Activated CD8-positive, alpha-beta memory T cell treated with anti-CD3 and anti-CD28 coated beads, Interleukin-2, amount 10 ng/mL, durations not matched to agents 7 days and 5 days (primary cell): ENCODE results near the gene SPARCL1. TPM values are rescaled to one million over a fixed set of nuclear protein-coding genes. Genes with fewer than 3 reads are reported as not detected.
"Not testable (repeated sequence)": the region's sequence is repeated elsewhere in the genome, so short reads cannot be mapped to it uniquely, and the experiment has no call there.

ENCODE experiments used
- ATAC-seq: fragments of 150-1000 bp; cut with Tn5 transposase; one replicate; pipeline ENCODE4 v1.10.0; 2021; ENCODE audit warnings: moderate library complexity
- CTCF ChIA-PET: fragments of 350-600 bp; sonication (Branson Sonifier 250); formaldehyde crosslinking; loops from one replicate; lab custom pipeline; 2021; ENCODE audit warnings: antibody characterized with exemption; lab: Charles Lee
- DNase-seq: peaks from one replicate; pipeline ENCODE4 v3.0.0-alpha.2; 2020
- H3K27ac Mint-ChIP-seq: one replicate; pipeline ENCODE4 v1.8.0; 2021; ENCODE audit warnings: mild to moderate bottlenecking, mixed read lengths
- H3K27me3 Mint-ChIP-seq: one replicate; pipeline ENCODE4 v1.8.0; 2021; ENCODE audit warnings: mixed read lengths
- H3K36me3 Mint-ChIP-seq: one replicate; pipeline ENCODE4 v1.8.0; 2021; ENCODE audit warnings: mild to moderate bottlenecking, mixed read lengths
- H3K4me1 Mint-ChIP-seq: one replicate; pipeline ENCODE4 v1.8.0; 2021; ENCODE audit warnings: mixed read lengths
- H3K4me3 Mint-ChIP-seq: one replicate; pipeline ENCODE4 v1.8.0; 2021; ENCODE audit warnings: mild to moderate bottlenecking, moderate library complexity, mixed read lengths
- H3K9me3 Mint-ChIP-seq: one replicate; pipeline ENCODE4 v1.8.0; 2022; ENCODE audit warnings: low read depth, mixed read lengths
- total RNA-seq, 2 experiments: library from RNA; stranded (reverse); gene quantifications; one replicate each; pipeline ENCODE4 v1.2.3, GENCODE V29; 2021

SPARCL1 gene, protein sequence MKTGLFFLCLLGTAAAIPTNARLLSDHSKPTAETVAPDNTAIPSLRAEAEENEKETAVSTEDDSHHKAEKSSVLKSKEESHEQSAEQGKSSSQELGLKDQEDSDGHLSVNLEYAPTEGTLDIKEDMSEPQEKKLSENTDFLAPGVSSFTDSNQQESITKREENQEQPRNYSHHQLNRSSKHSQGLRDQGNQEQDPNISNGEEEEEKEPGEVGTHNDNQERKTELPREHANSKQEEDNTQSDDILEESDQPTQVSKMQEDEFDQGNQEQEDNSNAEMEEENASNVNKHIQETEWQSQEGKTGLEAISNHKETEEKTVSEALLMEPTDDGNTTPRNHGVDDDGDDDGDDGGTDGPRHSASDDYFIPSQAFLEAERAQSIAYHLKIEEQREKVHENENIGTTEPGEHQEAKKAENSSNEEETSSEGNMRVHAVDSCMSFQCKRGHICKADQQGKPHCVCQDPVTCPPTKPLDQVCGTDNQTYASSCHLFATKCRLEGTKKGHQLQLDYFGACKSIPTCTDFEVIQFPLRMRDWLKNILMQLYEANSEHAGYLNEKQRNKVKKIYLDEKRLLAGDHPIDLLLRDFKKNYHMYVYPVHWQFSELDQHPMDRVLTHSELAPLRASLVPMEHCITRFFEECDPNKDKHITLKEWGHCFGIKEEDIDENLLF
- total RNA-seq, result not detected

- H3K4me3 Mint-ChIP-seq, result no peak within 1 kb of the TSS
- CTCF ChIA-PET, result no interaction called here
- H3K9me3 Mint-ChIP-seq, result peaks cover 6% of the 10 kb centered on the region
- no peaks in the 10 kb centered on the region for H3K4me1 Mint-ChIP-seq
- ATAC-seq (no peak), DNase-seq (no peak)
- peaks cover 18% of the 10 kb centered on the region for H3K27me3 Mint-ChIP-seq
- no peak within 1 kb of the TSS for H3K27ac Mint-ChIP-seq
- peaks cover 1% of the 10 kb centered on the region for H3K36me3 Mint-ChIP-seq
These were observed at the start of gene SPARCL1 for GRCh38 chr4:87529187-87529586. SPARCL1 (minus strand) TSS chr4:87529376; CDS start chr4:87499574, 29,802 bp downstream.

DNA sequence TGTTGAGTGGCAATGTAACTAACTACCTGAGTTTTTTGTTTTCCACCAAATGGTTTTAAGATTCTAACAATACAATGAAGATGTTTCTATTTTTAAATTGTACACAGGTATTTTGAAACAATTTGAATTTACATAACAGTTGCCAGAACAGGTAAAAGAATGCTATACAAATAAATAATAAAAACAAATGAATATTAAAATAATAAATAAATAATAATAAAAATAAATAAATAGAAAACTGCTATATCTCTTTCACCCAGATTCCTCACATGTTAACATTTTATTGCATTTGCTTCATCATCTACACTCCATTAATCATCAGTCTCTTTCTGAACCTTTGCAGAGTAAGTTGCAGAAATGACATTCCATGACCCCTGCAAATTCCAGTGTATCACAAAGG is 46.8 kb upstream of the SPARCL1 start:
- H3K27ac Mint-ChIP-seq, result no peak overlapping the region
- no peak overlapping the region for H3K4me3 Mint-ChIP-seq
- peaks cover under 1% of the 10 kb centered on the region for H3K27me3 Mint-ChIP-seq
- CTCF ChIA-PET, result no interaction called here
- DNase-seq (no peak), ATAC-seq (no peak)
- peaks cover 3% of the 10 kb centered on the region for H3K36me3 Mint-ChIP-seq
- H3K4me1 Mint-ChIP-seq, result peaks cover under 1% of the 10 kb centered on the region
- no peaks in the 10 kb centered on the region for H3K9me3 Mint-ChIP-seq

DNA sequence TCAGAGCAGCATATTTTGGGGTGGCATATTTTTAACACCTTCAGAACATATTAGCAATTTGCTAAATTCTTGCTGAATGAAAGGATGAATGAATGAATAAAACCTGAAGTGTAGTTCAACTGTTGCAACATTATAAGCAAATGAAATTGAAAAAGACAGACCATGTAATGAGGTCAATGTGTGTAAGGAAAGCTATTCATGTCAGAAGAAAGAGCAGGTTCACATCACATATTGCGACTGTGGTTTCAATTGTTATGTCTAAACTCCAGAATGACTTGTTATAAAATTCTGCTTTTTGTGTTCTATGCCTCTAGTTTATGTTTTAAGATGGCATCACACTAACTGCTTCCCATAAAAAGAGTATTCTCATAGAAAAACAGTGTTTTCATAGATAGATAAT is 46.2 kb upstream of the SPARCL1 start:
- CTCF ChIA-PET, result no interaction called here
- DNase-seq (no peak), ATAC-seq (no peak)
- Mint-ChIP-seq H3K4me1 (peaks cover 6% of the 10 kb centered on the region), H3K36me3 (peaks cover 3% of the 10 kb centered on the region), H3K27ac (no peak overlapping the region), H3K4me3 (no peak overlapping the region), H3K9me3 (no peaks in the 10 kb centered on the region), H3K27me3 (peaks cover 4% of the 10 kb centered on the region)

DNA sequence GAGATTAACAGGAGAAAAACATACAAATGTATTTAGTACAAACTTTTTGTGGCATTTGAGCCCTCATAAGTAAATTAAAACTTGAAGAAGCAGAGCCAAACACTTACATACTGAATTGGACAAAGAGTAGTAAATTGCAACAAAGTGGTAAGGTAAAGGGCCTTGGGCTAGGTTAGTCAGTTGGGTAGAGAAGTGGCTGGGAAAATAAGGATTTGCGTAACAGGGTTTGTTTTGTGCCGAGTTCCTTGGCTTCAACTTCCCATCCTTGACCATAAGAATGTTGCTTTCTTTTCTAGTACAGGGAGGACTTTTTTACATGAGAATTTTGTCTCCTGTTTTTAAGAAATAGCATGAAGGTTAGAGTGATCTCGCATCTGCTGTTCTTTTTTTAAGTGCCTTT is 45.8 kb upstream of the SPARCL1 start:
- CTCF ChIA-PET, result no interaction called here
- Mint-ChIP-seq H3K4me3 (no peak overlapping the region), H3K9me3 (no peaks in the 10 kb centered on the region), H3K27me3 (peaks cover 4% of the 10 kb centered on the region), H3K27ac (no peak overlapping the region), H3K36me3 (peaks cover 3% of the 10 kb centered on the region), H3K4me1 (peaks cover 10% of the 10 kb centered on the region)
- ATAC-seq (no peak), DNase-seq (no peak)

DNA sequence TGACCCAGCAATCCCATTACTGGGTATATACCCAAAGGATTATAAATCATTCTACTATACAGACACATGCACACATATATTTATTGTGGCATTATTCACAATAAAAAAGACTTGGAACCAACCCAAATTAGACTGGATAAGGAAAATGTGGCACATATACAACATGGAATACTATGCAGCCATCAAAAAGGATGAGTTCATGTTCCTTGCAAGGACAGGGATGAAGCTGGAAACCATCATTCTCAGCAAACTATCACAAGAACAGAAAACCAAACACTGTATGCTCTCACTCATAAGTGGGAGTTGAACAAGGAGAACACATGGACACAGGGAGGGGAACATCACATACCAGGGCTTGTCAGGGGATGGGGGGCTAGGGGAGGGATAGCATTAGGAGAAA is 45.2 kb upstream of the SPARCL1 start:
- H3K9me3 Mint-ChIP-seq, H3K4me3 Mint-ChIP-seq, H3K4me1 Mint-ChIP-seq, H3K27me3 Mint-ChIP-seq, CTCF ChIA-PET, ATAC-seq, H3K36me3 Mint-ChIP-seq, DNase-seq, H3K27ac Mint-ChIP-seq: not testable (repeated sequence)

- ATAC-seq (peak; percentile 39), DNase-seq (no peak)
- Mint-ChIP-seq H3K9me3 (no peaks in the 10 kb centered on the region), H3K36me3 (peaks cover 1% of the 10 kb centered on the region), H3K4me3 (no peak overlapping the region), H3K4me1 (peaks cover 11% of the 10 kb centered on the region), H3K27me3 (peaks cover 13% of the 10 kb centered on the region), H3K27ac (no peak overlapping the region)
- CTCF ChIA-PET, result no interaction called here
These were observed 41.2 kb upstream of the SPARCL1 start for GRCh38 chr4:87570290-87570805.

- no peaks in the 10 kb centered on the region for H3K9me3 Mint-ChIP-seq
- CTCF ChIA-PET, result interaction anchor here (0.7 kb wide), 1 partner anchor 11 kb away, joined by 3 read pairs; no protein-coding TSS in a partner anchor
- peaks cover 15% of the 10 kb centered on the region for H3K4me1 Mint-ChIP-seq
- no peak overlapping the region for H3K27ac Mint-ChIP-seq
- H3K4me3 Mint-ChIP-seq, result no peak overlapping the region
- H3K27me3 Mint-ChIP-seq, result peaks cover 13% of the 10 kb centered on the region
- DNase-seq (no peak), ATAC-seq (no peak)
- no peaks in the 10 kb centered on the region for H3K36me3 Mint-ChIP-seq
These were observed 38.0 kb upstream of the SPARCL1 start for GRCh38 chr4:87567191-87567590.

- H3K4me1 Mint-ChIP-seq, result peaks cover 15% of the 10 kb centered on the region
- no peak overlapping the region for H3K27ac Mint-ChIP-seq
- ATAC-seq, result no peak
- no peak for DNase-seq
- CTCF ChIA-PET, result no interaction called here
- no peaks in the 10 kb centered on the region for H3K36me3 Mint-ChIP-seq
- H3K27me3 Mint-ChIP-seq, result peaks cover 13% of the 10 kb centered on the region
- H3K9me3 Mint-ChIP-seq, result no peaks in the 10 kb centered on the region
- no peak overlapping the region for H3K4me3 Mint-ChIP-seq
These were observed 37.1 kb upstream of the SPARCL1 start for GRCh38 chr4:87566276-87566675.

- Mint-ChIP-seq H3K36me3 (peaks cover 3% of the 10 kb centered on the region), H3K4me3 (no peak overlapping the region), H3K9me3 (no peaks in the 10 kb centered on the region), H3K4me1 (peaks cover 17% of the 10 kb centered on the region), H3K27ac (no peak overlapping the region), H3K27me3 (peaks cover 10% of the 10 kb centered on the region)
- ATAC-seq (no peak), DNase-seq (no peak)
- CTCF ChIA-PET, result no interaction called here
These were observed 36.6 kb upstream of the SPARCL1 start for GRCh38 chr4:87565746-87566145.

GRCh38 chr4:87560802-87561201 is 31.6 kb upstream of the SPARCL1 start:
- CTCF ChIA-PET, result interaction anchor here (1.7 kb wide), 1 partner anchor 63 kb away, joined by 6 read pairs; no protein-coding TSS in a partner anchor
- H3K4me3 Mint-ChIP-seq, result no peak overlapping the region
- no peak overlapping the region for H3K27ac Mint-ChIP-seq
- peaks cover 2% of the 10 kb centered on the region for H3K9me3 Mint-ChIP-seq
- no peak for ATAC-seq
- H3K36me3 Mint-ChIP-seq, result peaks cover 3% of the 10 kb centered on the region
- peaks cover 2% of the 10 kb centered on the region for H3K27me3 Mint-ChIP-seq
- peaks cover 37% of the 10 kb centered on the region for H3K4me1 Mint-ChIP-seq
- DNase-seq, result no peak

- ATAC-seq, result peak; percentile 100
- Mint-ChIP-seq H3K4me3 (peak overlapping the region; percentile 9), H3K36me3 (peaks cover 3% of the 10 kb centered on the region), H3K27me3 (no peaks in the 10 kb centered on the region), H3K9me3 (peaks cover 2% of the 10 kb centered on the region), H3K27ac (peak overlapping the region; percentile 78), H3K4me1 (peaks cover 33% of the 10 kb centered on the region)
- peak; percentile 87 for DNase-seq
- CTCF ChIA-PET, result interaction anchor here (0.7 to 1.5 kb wide), 3 partner anchors 9 to 729 kb away, joined by 3 to 4 read pairs (median 4); no protein-coding TSS in a partner anchor
These were observed 30.1 kb upstream of the SPARCL1 start for GRCh38 chr4:87559090-87559837.

GRCh38 chr4:87557348-87557747 is 28.2 kb upstream of the SPARCL1 start:
- Mint-ChIP-seq H3K27ac (no peak overlapping the region), H3K4me3 (no peak overlapping the region), H3K9me3 (peaks cover 2% of the 10 kb centered on the region), H3K27me3 (no peaks in the 10 kb centered on the region), H3K4me1 (peaks cover 33% of the 10 kb centered on the region), H3K36me3 (peaks cover 3% of the 10 kb centered on the region)
- DNase-seq, result no peak
- CTCF ChIA-PET, result interaction anchor here (1.5 kb wide), 1 partner anchor 13 kb away, joined by 5 read pairs; no protein-coding TSS in a partner anchor
- ATAC-seq, result no peak
